Astrocyte of the cerebellum (primary cell): ENCODE results near the gene CBS.
"Not testable (repeated sequence)": the region's sequence is repeated elsewhere in the genome, so short reads cannot be mapped to it uniquely, and the experiment has no call there.

ENCODE experiments used
- DNase-seq: peaks from one replicate; pipeline ENCODE4 v3.0.0-alpha.2; 2011; ENCODE audit warnings: low read depth
- H3K4me3 ChIP-seq: 2 replicates; pipeline ENCODE4 v1.5.1; 2011; ENCODE audit warnings: mild to moderate bottlenecking, low read depth, low read length, moderate library complexity
- in situ Hi-C: cut with HindIII; loops from 2 replicates; pipeline ENCODE4 v1.10.0; 2017; ENCODE audit warnings: low sequenced_read_pairs

Gene CBS

DNA sequence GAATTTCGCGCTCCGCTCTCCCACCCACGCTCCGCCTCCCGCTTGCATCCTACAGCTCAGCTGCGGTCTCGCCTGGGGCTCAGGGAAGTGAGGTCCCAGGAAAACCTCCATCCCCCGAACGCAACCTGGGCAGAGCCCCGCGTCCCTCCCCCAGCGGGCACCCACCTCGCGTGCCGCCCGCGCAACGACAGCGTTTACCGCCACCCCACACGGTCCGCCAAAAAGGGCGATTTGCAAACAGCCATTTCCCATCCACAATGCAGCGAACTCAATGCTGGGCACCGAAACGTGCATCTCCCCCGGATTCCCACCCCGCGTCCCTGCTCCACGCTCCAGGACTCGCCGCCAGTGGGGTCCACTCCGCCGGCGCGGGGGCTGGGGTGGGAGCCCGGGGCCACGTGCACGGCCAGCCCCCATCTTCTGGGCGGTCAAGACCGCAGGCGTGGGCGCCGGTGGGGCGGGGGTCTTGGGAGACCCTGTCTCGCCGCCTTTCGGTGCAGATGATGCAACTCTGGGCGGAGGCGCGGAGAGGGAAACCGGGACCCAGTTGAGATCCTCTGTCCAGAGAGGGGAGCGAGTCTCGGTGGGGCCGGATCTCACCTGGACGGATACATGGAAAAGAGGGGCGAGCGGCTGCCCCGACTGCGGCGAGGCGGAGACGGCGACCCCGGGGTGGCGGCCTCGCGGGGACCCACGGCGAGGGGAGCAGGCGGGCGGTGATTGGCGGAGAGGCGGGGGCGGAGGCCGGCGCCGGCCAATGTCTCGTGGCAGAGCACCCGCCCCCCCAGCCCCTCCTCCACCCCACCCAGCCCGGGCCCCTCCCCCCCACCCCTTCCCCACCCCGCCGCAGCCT lies at the start of gene CBS:
Gene CBS, minus strand, starts transcription at position 666 of the 853 bp plus-strand sequence. CDS start 3,642 bp downstream, outside the sequence.
- DNase-seq, H3K4me3 ChIP-seq, in situ Hi-C loops: not testable (repeated sequence)

DNA sequence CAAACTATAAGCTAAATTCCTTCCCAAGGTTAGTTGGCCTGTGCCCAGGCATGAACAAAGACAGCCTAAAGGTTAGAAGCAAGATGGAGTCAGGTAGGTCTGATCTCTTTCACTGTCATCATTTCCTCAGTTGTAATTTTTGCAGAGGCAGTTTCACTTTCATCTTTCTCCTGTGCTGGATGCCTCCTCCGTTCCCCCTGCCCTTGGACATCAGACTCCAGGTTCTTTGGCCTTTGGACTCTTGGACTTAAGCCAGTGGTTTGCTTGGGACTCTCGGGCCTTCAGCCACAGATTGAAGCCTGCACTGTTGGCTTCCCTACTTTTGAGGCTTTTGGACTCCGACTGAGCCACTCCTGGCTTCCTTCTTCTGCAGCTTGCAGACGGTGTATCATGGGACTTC lies 40.3 kb upstream of the CBS start:
- DNase-seq, H3K4me3 ChIP-seq, in situ Hi-C loops: not testable (repeated sequence)

DNA sequence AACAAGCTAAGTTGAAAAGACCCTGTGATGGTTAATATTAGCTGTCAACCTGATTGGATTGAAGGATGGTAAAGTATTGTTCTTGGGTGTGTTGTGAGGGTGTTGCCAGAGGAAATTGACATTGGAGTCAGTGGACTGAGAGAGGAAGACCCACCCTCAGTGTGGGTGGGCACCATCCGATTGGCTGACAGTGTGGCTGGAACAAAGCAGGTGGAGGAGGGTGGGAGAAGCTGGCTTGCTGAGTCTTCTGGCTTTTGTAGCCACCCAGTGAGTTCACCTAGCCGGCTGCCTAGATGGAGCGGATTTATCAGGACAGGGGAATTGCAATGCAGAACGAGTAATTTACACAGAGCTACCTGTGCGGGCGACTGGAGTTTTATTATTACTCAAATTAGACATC lies 38.8 kb upstream of the CBS start:
- H3K4me3 ChIP-seq, DNase-seq, in situ Hi-C loops: not testable (repeated sequence)

DNA sequence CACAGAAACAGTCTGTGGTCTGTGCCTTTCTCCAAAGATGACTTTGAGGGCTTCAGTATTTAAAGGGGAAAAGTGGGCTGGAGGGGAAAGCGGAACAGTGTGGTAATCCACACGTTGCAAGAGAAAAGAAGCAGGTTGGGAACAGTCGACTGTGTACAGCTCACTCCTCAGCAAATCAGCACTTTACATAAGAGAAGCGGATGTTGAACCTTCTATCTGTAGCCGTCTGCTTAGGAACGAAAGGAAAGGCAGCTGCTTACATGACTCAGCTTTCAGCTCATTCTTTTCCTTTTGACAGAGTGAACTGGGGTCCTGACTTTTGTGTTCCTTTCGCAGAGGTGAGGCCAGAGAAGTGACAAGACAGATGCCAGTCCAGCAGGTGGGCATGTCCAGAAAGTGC lies 33.4 kb upstream of the CBS start:
- H3K4me3 ChIP-seq, DNase-seq, in situ Hi-C loops: not testable (repeated sequence)

DNA sequence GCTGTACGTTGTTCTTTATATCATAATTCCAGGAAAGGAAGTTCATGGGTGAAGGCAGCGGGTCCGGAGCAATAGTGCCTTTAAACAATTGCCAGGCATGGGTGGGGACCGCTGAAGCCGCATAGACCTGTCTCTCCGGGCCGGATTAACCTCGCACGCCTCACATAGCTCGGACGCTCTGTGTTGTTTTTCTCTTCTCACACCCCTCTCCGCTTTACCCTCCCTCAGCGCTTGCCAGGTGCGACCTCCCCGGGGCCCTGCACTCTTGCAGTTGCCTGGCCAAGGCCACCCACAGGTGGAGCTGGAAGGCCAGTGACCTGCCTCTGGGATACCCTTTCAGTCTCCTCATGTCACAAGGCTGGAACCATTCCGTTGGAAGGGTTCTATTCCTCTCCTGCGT lies 32.5 kb upstream of the CBS start:
- H3K4me3 ChIP-seq, in situ Hi-C loops: not testable (repeated sequence)

DNA sequence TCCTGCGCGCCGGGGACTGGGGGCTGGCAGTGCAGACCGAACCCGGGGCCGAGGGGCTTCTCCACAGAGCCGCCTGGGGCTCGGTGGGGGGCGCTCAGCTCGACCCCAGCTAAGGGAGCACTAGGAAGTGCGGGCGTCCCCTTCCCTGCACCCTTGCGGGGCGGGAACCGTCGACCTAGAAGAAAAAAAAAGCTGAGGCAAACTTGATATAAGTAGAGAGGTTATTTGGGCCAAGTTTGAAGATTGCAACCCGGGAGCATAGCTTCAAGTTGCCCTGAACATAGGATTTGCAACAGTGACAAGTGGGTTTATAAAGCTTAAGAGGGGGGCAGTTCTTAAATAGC lies 32.1 kb upstream of the CBS start:
- DNase-seq, H3K4me3 ChIP-seq, in situ Hi-C loops: not testable (repeated sequence)

More for the DNA sequence above, 32.5 kb upstream of the CBS start:
- not testable (repeated sequence) for DNase-seq

DNA sequence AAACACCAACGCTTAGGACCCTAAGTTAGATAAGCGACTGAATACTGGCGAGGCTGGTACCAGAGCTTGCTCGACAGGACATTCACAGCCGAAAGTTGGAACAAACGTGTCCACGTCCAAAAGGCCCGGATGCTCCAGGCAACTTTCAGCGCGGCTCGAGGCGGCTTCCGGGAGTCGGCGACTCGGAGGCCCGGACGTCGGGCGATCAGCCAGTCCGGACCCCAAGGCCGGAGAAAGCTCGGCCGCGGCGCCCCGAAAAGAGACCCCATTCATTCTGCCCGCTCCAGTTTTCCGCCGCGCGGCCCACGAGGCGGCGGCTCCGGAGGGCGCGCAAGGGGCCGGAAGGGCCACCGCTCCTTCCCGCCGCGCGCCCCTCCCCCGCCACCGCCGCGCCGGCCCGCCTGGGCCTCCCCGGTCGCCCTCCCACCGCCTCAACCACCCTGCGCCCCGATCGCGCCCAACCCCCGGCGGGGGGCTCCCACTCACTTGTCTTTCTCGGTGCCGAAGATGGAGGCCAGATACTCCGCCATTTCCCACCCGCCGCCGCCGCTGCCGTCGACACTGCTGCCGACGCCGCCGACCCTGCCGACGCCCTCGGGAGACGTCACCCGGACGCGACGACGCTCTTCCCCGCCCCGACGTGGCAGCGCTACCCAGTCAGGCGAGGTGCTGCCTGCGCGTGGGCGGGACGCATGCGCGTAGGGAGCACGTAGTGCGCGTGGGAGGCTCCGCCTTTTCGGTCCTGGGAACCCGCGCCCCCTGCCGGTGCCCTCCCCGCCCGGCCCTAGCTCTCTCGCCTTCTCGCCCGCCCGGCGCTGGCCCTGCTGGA lies 31.5 kb upstream of the CBS start, which contains the start of gene U2AF1:
Gene U2AF1, minus strand, starts transcription at position 606 of the 829 bp plus-strand sequence. Its CDS starts 76 bp downstream, at position 530.
- in situ Hi-C loops, DNase-seq: not testable (repeated sequence)
- peak within 1 kb of the TSS; percentile 48 for H3K4me3 ChIP-seq

DNA sequence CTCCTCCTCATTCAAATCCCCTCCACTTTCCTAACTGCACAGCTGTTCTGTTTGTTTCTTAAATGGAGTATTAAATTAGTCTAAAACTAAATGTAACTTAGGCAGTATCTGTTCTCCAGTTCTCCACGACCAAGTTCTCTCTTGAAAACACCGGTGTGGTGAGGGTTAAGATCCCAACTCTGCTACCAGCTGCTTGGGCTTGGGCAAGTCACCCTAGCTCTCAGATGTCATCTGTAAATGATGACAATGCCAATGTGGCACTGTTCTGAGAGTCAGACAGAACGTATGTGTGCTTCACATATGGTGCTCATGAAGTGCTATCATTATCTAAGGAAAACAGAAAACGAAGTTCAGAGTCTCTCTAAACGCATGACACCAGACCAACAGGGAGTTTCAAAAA lies 29.0 kb upstream of the CBS start:
- in situ Hi-C loops, H3K4me3 ChIP-seq, DNase-seq: not testable (repeated sequence)

DNA sequence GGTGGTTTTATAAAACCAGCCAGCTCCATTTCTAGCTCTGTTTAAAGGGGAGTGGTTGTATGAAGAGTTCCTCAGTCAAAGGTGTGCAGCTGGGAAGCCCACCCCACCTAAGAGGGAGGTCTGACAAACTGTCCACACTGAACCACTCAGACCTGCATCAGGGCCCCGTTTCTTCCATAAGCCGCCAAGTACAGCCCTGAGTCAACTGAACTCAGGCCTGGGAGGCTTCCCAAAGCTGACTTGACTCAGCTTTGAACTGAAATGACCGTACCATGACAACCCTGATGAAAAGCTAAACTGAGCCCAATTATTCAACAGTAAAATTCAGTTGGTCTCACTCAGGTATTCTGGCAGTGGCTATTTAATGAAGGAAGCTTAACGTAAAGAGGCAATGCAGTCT lies 26.6 kb upstream of the CBS start:
- DNase-seq, H3K4me3 ChIP-seq, in situ Hi-C loops: not testable (repeated sequence)

DNA sequence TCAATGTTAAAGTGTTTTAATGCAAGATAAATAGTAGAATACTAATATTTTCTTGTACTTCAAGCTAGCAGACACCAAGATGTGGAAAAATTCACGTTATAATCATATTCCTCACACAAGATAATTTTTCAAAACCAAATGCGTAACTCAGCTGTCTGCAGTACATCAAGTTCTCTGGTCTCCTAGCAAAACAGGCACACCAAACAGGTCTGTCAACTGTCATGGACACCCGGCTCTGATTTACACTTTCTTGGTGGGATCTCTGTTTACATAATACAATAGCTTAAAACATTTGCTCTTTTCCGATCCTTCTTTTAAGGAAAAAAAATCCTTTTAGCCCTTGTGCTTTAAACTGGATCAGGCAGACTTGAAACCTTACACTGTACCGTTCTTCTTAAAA lies 26.0 kb upstream of the CBS start:
- in situ Hi-C loops, H3K4me3 ChIP-seq, DNase-seq: not testable (repeated sequence)

DNA sequence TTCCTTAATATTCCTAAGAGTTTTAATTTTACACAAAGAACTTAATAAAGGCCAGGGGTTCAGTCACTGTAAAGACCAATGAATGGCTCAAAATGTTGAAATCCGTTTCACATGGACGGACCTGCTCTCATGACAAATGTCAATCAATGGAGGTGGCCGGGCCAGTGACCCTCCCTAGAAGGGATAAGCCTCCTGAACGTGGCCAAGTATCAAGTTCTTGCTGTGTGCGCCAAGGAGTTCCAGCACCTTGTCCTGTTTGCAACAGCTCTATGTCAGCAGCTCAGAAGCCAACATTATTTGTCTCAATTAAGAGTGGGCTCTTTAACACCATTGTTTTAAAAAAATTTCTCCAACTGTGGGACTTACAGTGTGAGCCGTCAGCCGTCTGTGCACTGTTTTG lies 25.4 kb upstream of the CBS start:
- H3K4me3 ChIP-seq, in situ Hi-C loops, DNase-seq: not testable (repeated sequence)

DNA sequence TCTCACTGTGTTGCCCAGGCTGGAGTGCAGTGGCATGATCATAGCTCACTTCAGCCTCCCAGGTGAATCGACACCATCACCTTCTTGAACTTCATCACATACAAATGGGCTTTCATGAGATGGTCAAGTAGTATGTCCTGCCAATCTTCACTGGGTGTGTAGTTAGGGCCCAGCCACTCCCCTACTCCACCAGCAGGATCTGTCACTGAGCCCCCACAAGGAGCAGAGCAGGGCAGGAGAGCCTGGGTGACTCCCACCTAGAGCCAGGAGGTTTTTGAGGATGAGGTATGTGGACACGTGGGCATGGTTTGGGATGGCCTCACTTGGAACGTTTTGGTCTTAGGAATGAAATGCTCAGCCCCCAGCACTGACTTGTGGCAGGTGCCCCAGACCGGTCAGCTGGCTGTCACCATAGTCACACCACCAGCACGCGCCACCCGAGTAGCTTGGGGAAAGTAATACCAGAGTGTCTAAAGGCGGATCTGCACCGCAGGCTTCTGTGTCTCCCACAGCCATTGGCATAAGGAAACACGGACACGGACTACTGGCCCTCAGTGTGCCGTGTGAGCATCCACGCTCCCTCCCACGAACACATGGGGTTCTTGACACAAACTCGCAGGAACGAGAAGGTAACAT lies 16.5 kb upstream of the CBS start:
- in situ Hi-C loops, H3K4me3 ChIP-seq, DNase-seq: not testable (repeated sequence)

DNA sequence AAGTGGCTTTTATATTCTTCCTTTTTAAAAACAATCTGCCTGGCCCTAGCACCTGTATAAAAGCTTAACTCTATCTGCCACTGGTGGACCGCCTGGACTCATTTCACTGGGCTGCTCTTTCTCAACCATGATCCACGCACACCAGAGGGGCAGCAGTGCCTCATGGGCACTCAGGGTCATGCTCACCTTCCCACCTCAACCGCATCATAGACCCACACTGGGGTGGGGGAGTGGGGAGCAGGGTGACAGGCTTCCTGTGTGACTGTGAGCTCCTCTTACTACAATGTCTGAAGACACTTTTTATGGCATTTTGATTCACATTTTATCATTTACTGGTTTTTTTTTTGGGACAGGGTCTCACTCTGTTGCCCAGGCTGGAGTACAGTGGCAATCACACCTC lies 15.3 kb upstream of the CBS start:
- DNase-seq, in situ Hi-C loops, H3K4me3 ChIP-seq: not testable (repeated sequence)

DNA sequence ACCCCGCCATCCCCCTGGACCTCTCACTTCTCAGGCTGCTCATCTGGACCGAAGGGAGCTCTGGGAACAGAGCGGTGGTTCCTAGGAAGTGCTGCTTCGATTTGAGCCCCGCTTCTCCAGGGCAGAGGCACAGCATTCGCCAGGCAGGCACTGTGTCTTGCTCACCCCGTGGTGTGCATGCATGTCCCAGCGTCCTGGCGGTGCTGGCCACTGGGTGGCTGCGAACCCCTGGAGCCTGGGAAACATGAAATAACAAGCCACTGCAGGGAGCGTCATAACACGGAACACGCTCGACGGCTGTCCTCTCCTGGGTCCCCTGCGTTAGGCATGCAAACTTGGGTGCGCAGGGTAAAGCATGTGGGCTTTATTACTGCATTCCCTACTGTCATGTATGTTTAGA lies 13.8 kb upstream of the CBS start:
- in situ Hi-C loops, DNase-seq, H3K4me3 ChIP-seq: not testable (repeated sequence)

DNA sequence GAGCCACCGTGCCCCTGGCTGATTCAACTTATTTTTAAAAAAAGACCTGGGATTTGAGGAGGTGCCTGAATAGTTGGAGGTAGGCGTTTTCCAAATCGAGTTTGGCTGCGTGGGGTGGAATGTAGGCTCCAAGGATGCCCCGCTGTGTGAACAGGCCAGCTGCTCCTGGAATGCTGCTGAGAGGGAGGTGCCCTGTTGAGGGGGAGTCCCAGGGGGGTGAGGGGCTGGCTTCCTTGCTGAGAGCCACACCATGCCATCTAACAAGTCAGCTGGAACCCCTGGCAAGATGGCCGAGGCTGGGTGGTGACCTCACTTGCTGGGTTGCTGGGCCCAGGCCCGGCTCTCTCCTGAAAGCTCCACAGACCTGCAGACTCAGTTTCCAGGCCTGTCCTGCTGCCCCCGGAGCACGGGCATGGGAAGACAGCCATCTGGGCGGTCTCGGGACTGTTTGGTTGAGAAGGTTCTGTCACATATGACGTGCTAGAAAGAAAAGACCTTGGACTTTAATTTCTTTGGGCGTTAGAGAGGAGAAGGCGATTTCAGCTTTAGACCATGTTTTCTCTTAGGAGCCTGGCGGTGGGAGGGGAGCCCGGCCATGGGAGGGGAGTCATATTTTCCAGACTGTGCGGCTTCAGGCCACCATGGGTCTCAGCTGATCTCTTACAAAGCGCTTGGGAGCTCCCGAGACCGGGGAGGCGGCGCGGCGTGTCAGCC lies 7.1 kb upstream of the CBS start:
- DNase-seq, in situ Hi-C loops, H3K4me3 ChIP-seq: not testable (repeated sequence)

DNA sequence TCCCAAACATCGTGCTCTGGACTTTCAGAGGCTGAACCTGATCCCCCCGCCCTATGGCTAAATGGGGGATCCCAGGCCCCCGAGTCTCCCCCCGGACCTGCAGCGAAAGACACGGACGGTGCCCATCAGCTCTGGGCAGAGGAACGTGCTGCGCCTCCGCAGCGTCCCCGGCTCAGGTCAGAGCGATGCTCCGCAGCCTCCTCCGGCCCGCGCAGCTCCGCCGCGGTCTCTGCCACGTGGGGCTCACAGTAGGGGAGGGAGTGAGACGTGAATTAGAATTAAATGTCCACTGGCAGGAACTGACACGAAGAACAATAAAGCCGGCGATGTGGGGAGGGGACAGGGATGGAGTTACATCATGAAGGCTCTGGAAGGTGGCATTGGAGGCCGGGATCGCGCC lies 1.0 kb upstream of the CBS start:
- in situ Hi-C loops: not testable (repeated sequence)

More for the DNA sequence above, 1.0 kb upstream of the CBS start:
- H3K4me3 ChIP-seq, DNase-seq: not testable (repeated sequence)
